Keratinocyte (primary cell): ENCODE data around the gene PXDN. TPM values are rescaled to one million over a fixed set of nuclear protein-coding genes. Genes with fewer than 3 reads are reported as not detected.
A peak's percentile ranks its signal among the peaks of the same experiment; 100 is the strongest.

ENCODE experiments used
- DNase-seq: peaks from one replicate; pipeline ENCODE4 v3.0.0-alpha.2; 2011; ENCODE audit warnings: low read depth, missing footprints, low spot score
- FAIRE-seq: peaks from 2 replicates; lab custom pipeline; 2011; peaks lifted over from hg19 to GRCh38; lab: Jason Lieb, UNC
- H2AFZ ChIP-seq: 2 replicates; pipeline ENCODE4 v1.6.0; 2012; ENCODE audit warnings: low read length, control low read depth, inconsistent platforms; ENCODE audit not compliant: control insufficient read depth
- H3K27ac ChIP-seq: 2 replicates; pipeline ENCODE4 v1.5.1; 2011; ENCODE audit warnings: low read length; ENCODE audit not compliant: control insufficient read depth, insufficient read depth
- H3K27me3 ChIP-seq: 3 replicates; pipeline ENCODE4 v1.6.0; 2011; ENCODE audit warnings: low read length; ENCODE audit not compliant: control insufficient read depth, insufficient read depth; ENCODE audit errors: extremely low read depth
- H3K36me3 ChIP-seq, 2 experiments: 2 replicates in 1 of 2; 3 replicates in 1 of 2; pipeline ENCODE4 v1.5.1; 2011; ENCODE audit warnings: low read length in 2 of 2, mild to moderate bottlenecking in 1 of 2; ENCODE audit not compliant: control insufficient read depth in 2 of 2, insufficient read depth in 2 of 2; ENCODE audit errors: extremely low read depth in 1 of 2
- H3K4me1 ChIP-seq: 3 replicates; pipeline ENCODE4 v1.5.1; 2011; ENCODE audit warnings: low read length; ENCODE audit not compliant: control insufficient read depth, insufficient read depth; ENCODE audit errors: extremely low read depth
- H3K4me2 ChIP-seq: 3 replicates; pipeline ENCODE4 v1.6.0; 2011; ENCODE audit warnings: low read depth, low read length; ENCODE audit not compliant: control insufficient read depth, insufficient read depth; ENCODE audit errors: extremely low read depth
- H3K4me3 ChIP-seq, 3 experiments: fragments of 200-600 bp in 1 of 3; sonication (generic) in 1 of 3; 2 replicates in 2 of 3; 3 replicates in 1 of 3; pipeline ENCODE4 v1.5.1; 2011 to 2016; ENCODE audit warnings: low read length in 3 of 3, mild to moderate bottlenecking in 3 of 3, control low read depth in 2 of 3, inconsistent platforms in 1 of 3, low read depth in 1 of 3, mixed read lengths in 1 of 3, mixed run types in 1 of 3, moderate library complexity in 1 of 3; ENCODE audit not compliant: control insufficient read depth in 2 of 3, insufficient read depth in 2 of 3; ENCODE audit errors: extremely low read depth in 1 of 3
- H3K79me2 ChIP-seq: 2 replicates; pipeline ENCODE4 v1.6.0; 2012; ENCODE audit warnings: low read length; ENCODE audit not compliant: control insufficient read depth, insufficient read depth
- H3K9ac ChIP-seq: 3 replicates; pipeline ENCODE4 v1.6.0; 2011; ENCODE audit warnings: low read length; ENCODE audit not compliant: control insufficient read depth, insufficient read depth; ENCODE audit errors: extremely low read depth
- H3K9me1 ChIP-seq: 3 replicates; pipeline ENCODE4 v1.6.0; 2011; ENCODE audit warnings: low read length; ENCODE audit not compliant: control insufficient read depth, insufficient read depth; ENCODE audit errors: extremely low read depth
- H3K9me3 ChIP-seq: 2 replicates; pipeline ENCODE4 v1.5.1; 2012; ENCODE audit warnings: low read depth, low read length; ENCODE audit not compliant: control insufficient read depth
- H4K20me1 ChIP-seq: 3 replicates; pipeline ENCODE4 v1.6.0; 2011; ENCODE audit warnings: low read length; ENCODE audit not compliant: control insufficient read depth, insufficient read depth; ENCODE audit errors: extremely low read depth
- EZH2 ChIP-seq: IDR thresholded peaks from one replicate; pipeline ENCODE4 v1.6.1; 2012; ENCODE audit warnings: inconsistent platforms, mild to moderate bottlenecking, low read length, moderate library complexity
- dilution Hi-C: fragments of 300-500 bp; cut with MboI; formaldehyde crosslinking; loops from one replicate; pipeline ENCODE4 v1.7.0; 2020; ENCODE audit warnings: low sequenced_read_pairs; ENCODE audit not compliant: extremely low pct_ligation_motif_present
- polyA plus RNA-seq, 5 experiments: library from polyadenylated mRNA; depleted of rRNA in 3 of 5; stranded (reverse) in 3 of 5; stranded (forward) in 1 of 5; unstranded in 1 of 5; fragments of >200 nt; gene quantifications; 1 replicate in 1 of 5; 2 replicates in 3 of 5; 3 replicates in 1 of 5; pipeline versions ENCODE4 v1.2.1 to v1.2.3, GENCODE V29; 2011 to 2012; ENCODE audit warnings: missing spikeins in 2 of 5, low read depth in 1 of 5, low replicate concordance in 1 of 5
- TF ChIP-seq, protein P1 (sequence below), 3 experiments: IDR thresholded peaks in 1 of 3; conservative IDR thresholded peaks in 1 of 3; optimal IDR thresholded peaks in 1 of 3; 2 replicates in 2 of 3; 3 replicates in 1 of 3; pipeline versions ENCODE3 to v1.5.1; 2011; ENCODE audit warnings: low read length in 3 of 3, mild to moderate bottlenecking in 3 of 3, moderate library complexity in 2 of 3, control low read depth in 1 of 3, inconsistent platforms in 1 of 3; ENCODE audit not compliant: insufficient read depth in 2 of 3; ENCODE audit errors: extremely low read depth in 1 of 3

The PXDN gene
- polyA plus RNA-seq, 1 donor (not counting 4 experiments of a cell fraction or from before 2014, with no cell fraction given) = 36.7 TPM

DNA sequence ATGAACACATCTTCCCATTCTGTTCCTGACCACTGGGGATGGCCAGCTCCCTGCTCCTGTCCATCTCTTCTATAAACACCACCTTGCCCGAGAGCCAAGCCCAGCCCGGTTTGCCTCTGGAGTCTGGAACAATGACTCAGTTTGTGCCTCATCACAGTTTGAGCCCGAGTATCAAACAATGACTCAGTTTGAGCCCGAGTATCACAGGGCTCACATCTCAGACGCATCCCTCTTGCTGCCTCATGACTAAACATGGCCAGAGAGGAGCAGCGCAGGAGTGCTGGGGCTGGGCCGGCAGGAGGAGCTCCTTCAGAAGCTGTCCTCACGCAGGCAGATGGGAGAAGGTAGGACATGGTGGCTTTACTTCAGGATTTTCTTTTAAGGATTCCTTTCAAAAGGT, 68.7 kb downstream of the PXDN start:
- TF ChIP-seq EZH2 = no peak
- TF ChIP-seq, protein P1, sequence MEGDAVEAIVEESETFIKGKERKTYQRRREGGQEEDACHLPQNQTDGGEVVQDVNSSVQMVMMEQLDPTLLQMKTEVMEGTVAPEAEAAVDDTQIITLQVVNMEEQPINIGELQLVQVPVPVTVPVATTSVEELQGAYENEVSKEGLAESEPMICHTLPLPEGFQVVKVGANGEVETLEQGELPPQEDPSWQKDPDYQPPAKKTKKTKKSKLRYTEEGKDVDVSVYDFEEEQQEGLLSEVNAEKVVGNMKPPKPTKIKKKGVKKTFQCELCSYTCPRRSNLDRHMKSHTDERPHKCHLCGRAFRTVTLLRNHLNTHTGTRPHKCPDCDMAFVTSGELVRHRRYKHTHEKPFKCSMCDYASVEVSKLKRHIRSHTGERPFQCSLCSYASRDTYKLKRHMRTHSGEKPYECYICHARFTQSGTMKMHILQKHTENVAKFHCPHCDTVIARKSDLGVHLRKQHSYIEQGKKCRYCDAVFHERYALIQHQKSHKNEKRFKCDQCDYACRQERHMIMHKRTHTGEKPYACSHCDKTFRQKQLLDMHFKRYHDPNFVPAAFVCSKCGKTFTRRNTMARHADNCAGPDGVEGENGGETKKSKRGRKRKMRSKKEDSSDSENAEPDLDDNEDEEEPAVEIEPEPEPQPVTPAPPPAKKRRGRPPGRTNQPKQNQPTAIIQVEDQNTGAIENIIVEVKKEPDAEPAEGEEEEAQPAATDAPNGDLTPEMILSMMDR (optimal IDR thresholded peaks at IDR 0.05 in 1 of 3, IDR thresholded peaks at IDR 0.05 in 1 of 3, conservative IDR thresholded peaks at IDR 0.05 in 1 of 3; ENCODE audit: extremely low read depth in 1 of 3, insufficient read depth in 2 of 3, low read length in 3 of 3) = peak in 1 of 3 experiments; percentile 68
- Histone ChIP-seq H3K9me1 (no peaks in the 10 kb centered on the region), H4K20me1 (no peaks in the 10 kb centered on the region), H3K4me2 (no peak overlapping the region), H3K27ac (no peak overlapping the region), H3K9me3 (no peaks in the 10 kb centered on the region), H3K9ac (no peak overlapping the region), H2AFZ (no peak overlapping the region), H3K4me1 (no peaks in the 10 kb centered on the region), H3K36me3 (peaks cover 11 to 33% of the 10 kb centered on the region in 2 experiments), H3K79me2 (no peaks in the 10 kb centered on the region), H3K4me3 (no peak overlapping the region), H3K27me3 (no peaks in the 10 kb centered on the region)
- FAIRE-seq = no peak
- dilution Hi-C loops = no loop called here
- peak; percentile 77 for DNase-seq

DNA sequence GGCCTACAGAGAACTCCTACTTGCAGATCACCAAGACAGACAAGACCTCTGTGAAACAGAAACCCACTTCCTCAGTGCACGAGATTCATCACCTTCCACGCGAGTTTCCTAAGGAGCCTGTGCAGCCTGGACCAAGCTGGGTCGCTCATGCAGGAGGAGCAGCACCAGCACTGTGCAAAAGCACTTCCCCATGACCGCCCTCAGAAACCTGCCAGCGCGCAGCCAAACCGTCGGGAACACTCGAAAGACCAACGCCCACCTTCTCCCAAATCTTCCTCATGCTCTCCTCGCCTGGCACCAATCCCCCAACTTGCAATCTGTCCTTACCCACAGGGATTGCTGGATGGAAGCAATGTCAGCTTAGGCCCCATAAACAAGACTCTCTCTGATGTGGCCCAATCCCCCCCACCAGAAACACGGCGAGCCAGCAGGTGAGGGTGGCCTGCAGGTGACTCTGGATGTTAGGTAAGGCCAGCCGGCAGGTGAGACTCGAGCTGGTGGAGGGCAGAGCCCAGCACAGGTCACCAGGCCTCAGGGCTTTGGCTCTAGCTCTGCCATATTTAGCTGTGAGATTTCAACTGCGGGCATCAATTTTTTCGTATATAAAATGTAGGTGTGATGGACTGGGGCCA, 69.4 kb downstream of the PXDN start:
- TF ChIP-seq, protein P1 (optimal IDR thresholded peaks at IDR 0.05 in 1 of 3, IDR thresholded peaks at IDR 0.05 in 1 of 3, conservative IDR thresholded peaks at IDR 0.05 in 1 of 3; ENCODE audit: extremely low read depth in 1 of 3, insufficient read depth in 2 of 3, low read length in 3 of 3) = no peak
- TF ChIP-seq EZH2 = no peak
- H3K9me3 ChIP-seq = no peaks in the 10 kb centered on the region
- FAIRE-seq = no peak
- H3K9ac ChIP-seq = no peak overlapping the region
- H3K4me1 ChIP-seq = no peaks in the 10 kb centered on the region
- H3K4me2 ChIP-seq = no peak overlapping the region
- no peaks in the 10 kb centered on the region for H3K9me1 ChIP-seq
- H3K36me3 ChIP-seq = peaks cover 10 to 32% of the 10 kb centered on the region in 2 experiments
- DNase-seq = no peak
- H3K27ac ChIP-seq = no peak overlapping the region
- dilution Hi-C loops = no loop called here
- H3K79me2 ChIP-seq = no peaks in the 10 kb centered on the region
- H3K27me3 ChIP-seq = no peaks in the 10 kb centered on the region
- H3K4me3 ChIP-seq = no peak overlapping the region
- no peak overlapping the region for H2AFZ ChIP-seq
- H4K20me1 ChIP-seq = no peaks in the 10 kb centered on the region
